NCI-H774 (cell line): ENCODE data around the gene NBAS.
A peak's percentile ranks its signal among the peaks of the same experiment; 100 is the strongest.

Experiments
- DNase-seq: peaks from one replicate; lab custom pipeline; 2025; lab: John Stamatoyannopoulos, UW

NBAS gene

DNA sequence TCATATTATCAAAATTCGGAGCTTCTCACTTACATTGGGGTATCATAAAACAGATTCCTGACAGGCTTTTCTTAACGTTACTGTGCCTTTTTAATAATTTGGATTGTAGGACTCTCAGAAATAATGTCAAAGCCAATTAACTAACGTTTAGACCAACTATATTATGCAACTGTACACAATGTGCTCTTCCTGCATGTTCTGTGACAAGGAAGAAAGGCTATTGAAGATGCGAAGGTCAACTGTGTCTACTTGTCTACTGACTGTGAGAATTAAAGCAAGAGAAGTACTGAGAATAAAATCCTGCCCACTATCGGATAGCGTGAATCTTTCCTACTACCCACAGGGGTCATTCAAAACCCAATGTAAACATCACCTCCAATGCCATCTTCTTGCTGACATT lies 393.0 kb downstream of the NBAS start:
- DNase-seq = no peak

DNA sequence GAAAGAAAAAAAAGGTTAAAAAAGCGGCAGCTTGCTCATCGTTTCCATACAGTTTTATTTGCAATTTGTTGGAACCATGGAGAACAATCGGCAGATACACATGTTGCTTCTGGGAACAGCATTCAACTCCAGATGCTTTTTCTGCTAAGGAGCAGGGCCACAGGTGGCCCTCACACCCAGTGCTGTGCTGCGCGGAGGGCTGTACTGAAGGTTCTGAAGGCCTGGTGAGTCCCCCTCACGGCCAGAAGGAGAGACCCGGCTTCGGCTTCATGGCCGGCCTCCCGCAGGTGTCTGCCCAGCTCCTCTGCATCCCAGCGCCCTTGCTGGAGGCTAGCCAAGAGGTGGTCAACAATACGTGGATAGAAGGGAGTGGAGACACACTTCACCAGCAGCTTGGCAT lies 394.3 kb downstream of the NBAS start:
- no peak for DNase-seq

DNA sequence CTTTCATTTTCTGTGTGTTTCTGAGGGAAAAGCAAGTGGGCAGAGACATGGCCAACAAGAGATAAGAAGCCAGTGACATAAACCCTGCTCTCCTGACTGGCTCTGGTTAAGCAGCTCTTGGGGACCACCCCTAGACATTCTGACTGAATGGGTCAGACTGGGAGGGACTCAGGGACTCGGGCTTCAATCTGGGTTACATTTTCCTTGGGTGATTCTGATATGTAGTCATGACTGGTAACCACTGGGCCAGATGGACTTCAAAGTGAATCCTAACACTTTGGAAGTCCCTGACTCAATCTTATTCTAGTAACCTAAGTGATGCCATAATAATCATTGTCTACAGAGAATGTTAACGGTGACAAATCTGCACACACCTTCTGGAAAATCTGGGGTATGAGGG lies 397.8 kb downstream of the NBAS start:
- DNase-seq = no peak

DNA sequence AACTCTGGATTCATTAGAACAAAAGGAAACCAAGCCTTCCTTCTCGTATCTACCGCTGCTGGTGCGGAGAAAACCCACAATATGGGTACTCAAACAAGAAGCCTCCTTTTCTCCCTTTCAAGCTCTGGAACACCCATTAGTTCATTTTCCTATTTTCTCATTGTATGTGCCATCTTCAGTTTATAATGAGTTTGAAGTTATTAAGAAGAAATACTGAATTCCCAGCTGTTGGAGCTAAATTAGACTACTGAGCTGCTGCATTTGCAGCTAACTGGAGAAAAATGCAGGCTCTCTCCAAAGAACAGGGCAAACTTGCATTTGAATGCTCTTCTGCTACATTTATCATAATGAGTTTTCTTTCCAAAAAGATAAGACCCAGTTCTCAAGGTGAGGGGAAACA lies 398.5 kb downstream of the NBAS start:
- no peak for DNase-seq

DNA sequence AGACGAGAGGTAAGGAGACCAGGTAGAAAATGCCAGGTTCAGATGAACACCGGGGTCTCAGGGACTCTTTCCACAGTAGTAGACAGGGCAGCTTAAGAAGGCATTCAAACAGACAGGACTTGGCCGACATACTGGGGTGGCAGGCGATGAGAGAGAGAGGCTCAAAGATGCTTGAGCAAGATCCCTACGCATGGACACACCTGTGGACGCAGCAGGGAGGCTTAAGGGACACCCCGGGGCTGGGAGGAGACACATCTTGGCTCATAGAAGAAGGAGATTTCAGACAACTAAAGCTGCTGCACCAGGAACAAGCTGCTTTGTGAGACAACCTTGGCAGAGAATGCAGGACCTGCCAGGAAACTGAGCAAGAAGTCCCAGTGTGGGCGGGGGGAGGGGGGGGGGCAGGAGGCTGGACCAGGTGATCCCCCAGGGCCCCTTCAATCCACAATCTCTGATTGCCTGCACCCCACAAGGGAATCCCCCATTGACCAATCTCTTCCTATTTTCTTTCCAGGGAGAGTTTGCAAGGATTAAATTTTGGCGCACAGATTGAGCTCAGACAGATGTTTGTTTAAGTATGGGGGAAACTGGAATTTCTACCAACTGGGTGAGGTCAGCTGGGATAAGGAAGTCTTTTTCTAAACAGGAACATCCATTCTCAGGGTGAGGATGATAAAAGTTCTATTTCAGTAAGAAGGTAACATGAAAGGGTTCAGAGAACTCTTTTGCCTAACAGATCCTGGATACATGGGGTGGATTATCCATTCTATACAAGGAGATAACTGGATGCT lies 400.7 kb downstream of the NBAS start:
- no peak for DNase-seq

DNA sequence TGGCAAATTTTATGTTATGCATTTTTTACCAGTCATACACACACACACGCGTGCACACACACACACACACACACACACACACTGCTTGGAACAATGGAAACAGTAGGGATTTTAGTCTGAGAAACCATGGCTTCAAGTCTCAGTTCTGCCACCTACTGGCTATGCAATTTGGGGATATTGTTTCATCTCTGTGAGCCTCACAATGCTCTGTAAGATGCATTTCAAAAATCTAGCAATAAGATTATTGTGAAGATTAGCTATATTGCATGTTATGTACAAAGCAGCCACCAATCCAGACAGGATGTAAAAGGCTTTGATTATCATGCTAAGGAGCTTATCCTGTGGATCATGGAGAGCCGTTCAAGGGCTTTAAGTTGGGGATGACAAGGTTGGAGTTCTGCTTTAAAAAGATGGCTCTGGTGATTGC lies 401.4 kb downstream of the NBAS start:
- DNase-seq = peak; percentile 35

DNA sequence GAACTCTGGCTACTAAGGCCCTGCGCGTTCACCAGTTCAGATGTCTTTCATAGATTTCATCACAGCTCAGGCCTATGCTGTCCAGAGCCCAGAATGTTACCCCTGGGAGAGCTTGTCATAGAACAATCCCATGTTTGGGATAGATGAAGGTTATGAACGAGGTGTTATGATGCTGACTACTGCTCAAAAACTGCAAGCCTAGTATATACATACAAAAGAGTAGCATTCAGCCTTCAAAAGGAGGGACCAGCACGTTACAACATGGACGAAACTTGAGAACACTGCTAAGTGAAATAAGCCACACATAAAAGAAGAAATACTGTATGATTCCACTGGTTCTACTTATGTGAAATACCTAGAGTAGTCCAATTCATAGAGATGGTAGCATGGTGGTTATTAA lies 401.9 kb downstream of the NBAS start:
- DNase-seq = no peak

DNA sequence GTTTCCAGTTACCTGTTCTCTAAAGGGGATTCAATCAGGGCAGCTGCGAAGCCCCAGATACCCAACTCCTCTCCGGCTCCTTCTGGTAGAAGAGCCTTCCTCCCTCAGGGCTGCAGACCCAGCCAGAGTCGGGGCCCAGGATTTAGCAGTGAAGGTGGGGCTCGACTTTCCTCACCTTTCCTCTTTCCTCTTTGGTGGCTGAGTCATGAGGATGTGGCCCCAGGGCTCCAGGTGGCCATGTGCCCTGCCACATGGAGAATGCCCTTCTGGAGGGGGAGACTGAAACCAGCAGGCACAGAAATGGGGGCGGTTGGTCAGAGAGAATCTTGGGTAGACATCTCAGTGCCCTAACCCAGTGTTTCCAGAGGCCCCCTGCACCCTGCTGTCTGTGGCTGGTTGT lies 402.6 kb downstream of the NBAS start:
- no peak for DNase-seq

DNA sequence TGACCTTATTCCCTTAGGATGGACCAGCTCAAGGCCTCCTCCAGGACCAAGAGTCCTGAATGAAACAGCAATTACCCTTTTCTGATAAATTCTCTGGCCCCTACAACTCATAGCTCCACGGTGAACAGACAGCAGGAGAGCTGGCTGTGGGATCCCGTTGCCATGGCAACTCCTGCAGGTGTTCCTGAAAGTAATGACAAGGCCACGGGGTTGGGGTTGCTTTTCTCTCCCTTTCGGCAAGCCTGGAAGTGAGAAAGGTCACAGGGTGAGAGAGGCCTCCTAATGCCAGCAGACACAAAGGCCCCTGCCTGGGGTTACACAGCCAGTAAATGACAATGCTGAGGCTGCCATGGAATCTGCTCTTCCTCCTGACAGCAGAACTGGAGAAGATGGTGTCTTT lies 403.0 kb downstream of the NBAS start:
- peak; percentile 26 for DNase-seq

DNA sequence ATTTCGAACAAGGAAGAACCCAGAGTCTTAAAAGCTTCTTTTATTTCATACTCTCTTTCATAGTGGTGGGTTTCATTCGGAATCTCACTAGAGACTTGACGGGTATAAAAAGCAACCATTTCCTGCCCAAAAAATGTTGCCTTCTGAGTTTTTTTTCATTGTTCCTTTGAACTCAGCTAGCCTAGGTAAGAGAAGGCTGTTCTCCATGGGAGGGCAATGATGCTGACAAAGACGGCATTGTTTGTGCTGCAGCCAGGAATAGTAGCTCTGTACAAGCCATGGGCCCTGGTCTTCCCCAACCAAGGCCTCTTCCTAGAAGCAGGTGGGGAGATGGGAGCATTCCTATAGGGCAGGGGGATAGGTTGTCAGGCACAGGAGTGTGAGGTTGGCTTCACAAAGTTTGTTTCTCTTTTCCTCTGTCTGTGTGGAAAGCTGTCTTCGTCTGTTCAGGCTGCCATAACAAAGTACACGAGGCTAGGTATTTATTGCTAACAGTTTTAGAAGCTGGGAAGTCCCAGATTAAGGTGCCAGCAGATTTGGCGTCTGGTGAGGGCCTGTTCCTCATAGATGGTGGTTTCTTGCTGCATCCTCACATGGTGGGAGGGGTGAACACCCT lies 405.1 kb downstream of the NBAS start:
- no peak for DNase-seq

DNA sequence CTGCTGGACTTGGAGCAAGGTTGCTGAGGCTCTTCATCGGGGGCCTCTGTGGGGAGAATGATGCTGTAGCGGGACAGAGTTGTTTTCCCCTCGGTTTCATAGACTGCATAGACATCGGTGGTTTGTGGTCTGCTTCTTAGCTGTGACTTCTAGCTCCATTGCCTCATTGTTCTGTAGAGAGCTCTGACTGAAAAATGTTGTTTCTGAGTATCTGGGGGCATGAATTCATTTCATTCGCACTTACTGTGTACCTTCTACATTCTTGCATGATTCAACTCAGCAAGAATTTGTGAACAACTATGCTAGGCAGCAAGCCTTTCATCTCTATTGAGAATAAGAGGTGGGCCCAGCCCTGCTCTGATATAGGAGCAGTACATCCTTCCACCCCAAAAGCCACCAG lies 406.8 kb downstream of the NBAS start:
- no peak for DNase-seq

DNA sequence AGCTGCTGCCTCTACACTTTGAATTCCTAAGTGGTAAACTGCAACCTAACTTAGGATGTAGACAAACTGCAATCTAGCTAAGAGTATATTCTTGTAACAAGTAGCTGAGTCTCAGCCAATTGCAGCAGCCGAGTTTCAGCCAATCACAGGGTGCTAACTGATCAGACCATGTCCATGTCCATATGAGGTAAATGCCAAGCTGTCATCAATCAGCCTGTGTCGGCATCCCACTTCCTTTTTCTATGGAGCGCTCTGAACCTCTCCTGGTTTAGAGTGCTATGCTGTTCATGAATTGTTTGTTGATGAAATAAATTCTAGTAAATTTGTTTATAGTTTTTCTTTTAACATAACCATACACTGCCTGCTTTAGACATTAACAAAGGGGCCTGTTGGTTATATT lies 408.8 kb downstream of the NBAS start:
- DNase-seq = no peak

DNA sequence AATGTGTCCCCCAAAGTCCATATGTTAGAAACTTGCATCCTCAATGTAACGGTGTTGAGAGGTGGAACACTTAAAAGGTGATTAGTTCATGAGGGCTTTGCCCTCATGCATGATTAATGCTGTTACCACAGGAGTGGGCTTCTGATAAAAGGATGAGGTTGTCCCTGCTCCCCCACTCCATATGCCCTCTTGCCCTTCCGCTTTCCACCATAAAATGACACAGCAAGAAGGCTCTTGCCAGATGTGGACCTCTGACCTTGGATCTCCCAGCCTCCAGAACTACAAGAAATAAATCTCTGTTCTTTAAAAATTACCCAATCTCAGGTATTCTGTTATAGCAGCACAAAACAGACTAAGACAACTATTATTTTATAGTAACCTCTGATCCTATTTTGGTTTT lies 412.1 kb downstream of the NBAS start:
- no peak for DNase-seq

DNA sequence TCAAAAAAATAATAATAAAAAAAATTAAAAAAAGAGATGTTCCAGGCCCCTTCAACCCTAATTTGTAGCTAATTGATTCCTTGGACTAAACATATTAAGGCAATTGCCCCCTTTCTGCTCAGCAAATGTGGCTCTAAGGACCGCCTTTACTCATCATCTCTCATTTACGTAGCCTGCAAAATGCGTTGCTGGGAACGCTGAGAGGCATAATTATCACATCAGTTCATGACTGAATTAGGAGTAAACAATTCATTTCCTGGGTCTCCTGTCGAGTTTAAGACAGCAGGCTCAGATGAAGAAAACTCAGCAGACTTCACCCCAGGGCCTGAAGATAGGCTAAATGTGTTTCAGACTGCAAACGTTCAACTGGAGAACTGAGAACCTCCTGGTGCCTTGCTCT lies 413.5 kb downstream of the NBAS start:
- DNase-seq = no peak

DNA sequence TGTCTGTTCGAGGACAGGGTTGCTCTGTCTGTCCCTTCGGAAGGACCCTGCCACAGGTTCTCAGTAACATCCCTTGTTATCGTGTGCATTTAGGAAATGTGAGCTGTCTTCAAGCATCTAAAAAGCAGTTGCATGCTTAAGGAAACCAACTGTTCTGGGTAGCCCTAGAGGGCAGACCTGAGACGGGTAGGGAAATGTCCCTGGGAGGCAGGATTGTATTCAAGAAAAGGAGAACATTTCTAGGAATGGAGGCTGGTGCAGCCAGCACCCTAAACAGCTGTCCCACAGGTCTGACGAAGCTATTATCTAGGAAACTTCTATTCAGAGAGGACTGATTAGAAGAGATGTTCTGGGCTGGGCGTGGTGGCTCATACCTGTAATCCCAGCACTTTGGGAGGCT lies 414.2 kb downstream of the NBAS start:
- no peak for DNase-seq

DNA sequence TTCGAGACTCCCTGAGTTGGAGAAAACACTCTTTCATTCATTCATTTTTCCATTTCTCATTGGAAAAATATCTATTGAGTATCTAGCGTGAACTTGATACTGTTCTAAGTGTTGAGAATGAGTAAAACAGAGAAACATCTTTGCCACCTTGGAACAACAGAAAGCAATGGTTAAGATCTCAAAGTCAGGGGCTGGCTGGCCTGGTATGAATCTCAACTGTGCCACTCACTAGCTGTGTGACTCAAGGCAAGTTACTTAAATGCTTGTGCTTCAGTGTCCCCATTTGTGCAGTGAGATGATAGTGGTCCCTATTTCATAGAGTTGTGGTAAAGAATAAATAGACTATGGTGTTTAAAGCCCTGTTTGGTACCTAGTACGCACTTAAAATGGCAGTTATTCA lies 415.2 kb downstream of the NBAS start:
- no peak for DNase-seq

DNA sequence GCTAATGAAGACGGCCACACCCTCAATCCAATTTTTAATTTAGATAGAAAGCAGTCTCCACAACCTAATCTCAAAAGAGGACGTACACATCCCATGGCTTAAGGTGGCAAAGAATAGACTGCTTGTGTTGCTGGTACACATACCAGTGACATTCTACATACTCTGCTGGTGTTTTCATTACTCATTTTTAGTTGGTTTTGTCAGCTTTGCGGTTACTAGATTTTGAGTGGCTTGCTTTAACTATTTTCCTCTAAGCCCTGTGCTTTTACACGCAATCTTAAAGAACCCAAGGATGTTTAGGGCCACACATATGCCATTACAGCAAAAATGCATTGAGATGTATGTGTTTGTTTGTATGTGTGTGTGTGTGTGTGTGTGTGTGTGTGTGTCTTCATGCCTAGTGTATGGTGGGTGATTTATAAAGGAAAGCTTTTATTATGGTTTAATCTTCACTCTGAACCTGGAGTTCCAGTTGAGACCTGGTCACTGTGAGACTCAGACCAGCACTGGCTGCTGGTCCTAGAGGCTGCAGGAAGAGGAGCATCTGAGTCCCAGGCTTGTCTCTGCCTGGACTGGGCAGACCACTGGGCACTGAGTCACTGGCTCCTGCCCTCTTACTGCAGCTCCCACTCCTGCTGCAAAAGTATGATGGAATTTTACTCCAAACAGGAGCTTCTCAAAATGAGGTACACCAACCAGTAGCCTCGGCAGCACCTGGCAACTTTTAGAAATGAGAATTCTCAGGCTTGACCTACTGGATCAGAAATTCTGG lies 415.9 kb downstream of the NBAS start:
- no peak for DNase-seq

DNA sequence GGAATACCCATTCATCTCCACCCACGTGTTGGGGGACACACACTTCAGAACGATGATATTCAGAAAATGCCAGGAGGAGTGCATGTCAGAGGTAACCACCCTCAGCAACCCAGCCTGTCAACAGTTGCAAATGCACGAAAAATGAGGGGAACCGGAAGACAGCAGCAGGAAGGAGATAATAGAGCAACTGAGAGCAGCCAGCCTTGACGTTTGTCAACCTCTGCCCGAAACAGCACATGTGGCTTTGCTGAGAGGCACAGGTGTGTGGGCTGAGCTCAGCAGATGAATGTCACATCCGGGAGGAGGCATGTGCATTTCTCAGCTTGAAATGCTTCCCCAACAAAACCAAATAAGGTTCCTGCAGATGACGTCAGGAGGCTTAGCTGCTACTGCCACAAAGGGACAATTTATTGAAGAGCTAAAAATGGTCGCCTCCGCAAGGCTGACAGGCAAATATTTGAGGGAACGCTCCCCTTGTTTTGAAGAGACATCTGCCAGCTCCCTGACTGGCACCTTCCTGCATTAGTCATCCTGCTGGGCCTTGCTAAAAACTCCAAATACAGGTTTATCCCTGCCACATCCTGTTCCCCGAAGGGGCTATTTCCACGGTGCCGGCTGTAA lies 419.0 kb downstream of the NBAS start:
- DNase-seq = peak; percentile 22

DNA sequence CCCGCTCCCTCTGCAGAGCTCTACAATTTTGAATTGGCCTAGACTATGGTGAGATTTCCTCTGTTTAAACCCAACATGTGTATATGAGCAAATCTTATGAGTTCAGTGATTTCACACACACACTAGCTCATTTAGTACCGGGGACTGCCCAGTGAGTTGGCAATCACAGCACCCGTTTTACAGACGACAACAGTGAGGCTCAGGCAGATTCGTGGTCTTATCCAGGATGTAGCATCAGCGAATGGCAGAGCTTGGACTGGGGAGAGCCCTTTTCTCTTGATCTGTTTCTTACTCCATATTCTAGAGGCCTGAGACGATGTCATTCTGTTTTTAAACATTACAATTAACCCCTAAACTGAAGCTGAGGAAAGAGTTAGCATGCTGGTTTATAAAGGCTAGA lies 419.9 kb downstream of the NBAS start:
- no peak for DNase-seq

DNA sequence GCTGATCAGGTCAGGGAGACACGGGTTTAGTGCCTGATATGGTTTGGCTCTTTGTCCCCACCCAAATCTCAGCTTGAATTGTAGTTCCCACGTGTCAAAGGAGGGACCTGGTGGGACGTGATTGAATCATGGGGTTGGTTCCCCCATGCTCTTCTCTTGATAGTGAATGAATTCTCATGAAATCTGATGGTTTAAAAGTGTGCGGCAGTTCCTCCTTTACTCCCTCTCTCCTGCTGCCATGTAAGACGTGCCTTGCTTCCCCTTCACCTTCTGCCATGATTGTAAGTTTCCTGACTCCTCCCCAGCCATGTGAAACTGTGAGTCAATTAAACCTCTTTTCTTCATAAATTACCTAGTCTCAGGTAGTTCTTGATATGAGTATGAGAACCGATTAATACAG lies 424.5 kb downstream of the NBAS start:
- no peak for DNase-seq

DNA sequence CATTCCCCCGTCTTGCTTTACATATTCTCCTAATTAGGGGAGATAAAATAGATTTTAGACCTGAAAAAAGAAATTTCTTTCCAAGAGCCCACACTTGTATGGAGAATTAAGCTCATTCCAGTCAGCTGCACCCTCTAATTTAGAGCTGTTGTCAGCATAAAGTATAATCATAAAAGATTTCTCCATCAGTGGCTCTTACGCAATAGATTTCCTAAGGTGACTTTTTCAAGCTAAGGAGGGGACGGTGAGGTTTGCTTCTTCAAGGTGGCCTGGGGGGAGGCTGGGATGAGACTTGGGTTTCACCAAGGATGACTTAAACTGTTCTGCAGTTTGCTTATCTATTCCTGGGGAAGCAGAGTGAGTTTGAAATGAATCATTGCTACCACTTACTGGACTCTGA lies 426.2 kb downstream of the NBAS start:
- DNase-seq = no peak

DNA sequence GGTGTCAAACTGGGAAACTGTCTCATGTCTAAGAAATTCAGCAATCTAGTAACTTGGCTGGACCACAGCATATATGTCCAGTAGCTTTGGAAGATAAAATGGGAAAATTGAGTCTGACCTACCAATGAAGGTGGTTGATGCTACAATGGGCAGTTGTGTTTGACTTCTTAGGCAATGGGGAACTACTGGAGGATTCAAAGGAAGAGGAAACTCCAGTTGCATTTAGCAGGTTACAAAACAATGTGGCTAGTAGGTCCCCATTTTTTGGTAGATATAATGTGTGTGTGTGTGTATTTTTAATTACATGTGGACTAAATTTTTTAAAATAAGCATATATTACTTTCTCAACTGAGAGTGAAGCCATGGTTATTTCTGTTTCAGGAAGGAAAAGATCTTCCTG lies 427.7 kb downstream of the NBAS start:
- no peak for DNase-seq

DNA sequence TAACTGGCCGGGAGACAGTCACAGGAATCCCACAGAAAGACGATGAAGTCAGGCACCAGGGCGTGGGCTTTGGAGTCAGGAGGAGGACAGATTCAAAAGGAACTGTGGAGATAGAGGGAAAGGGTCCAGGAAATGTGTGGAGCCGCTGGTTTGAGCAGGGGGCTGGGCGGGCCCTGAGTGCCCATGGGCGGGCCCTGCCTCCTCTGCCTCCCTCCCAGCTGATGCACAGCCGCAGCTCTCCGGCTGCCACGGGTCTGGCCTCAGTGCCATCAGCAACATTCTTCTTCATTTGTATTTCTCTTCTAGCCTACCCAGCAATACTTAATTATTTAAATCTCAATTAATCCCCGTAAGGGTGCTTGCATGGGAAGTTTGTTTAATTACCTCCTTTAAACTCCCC lies 432.3 kb downstream of the NBAS start:
- no peak for DNase-seq
